HepG2 (cell line): ENCODE measurements around the gene MYLK2.

Experiments used
- IKZF1 ChIP-seq: fragments of 450-650 bp; IDR thresholded peaks from 2 replicates; pipeline ENCODE4 v1.7.1; 2016
- KDM5A ChIP-seq: fragments of 200-600 bp; sonication (generic); IDR thresholded peaks from 2 replicates; pipeline ENCODE4 v1.7.0; 2018; ENCODE audit warnings: antibody characterized with exemption, mild to moderate bottlenecking, low read length, borderline replicate concordance
- POLR2AphosphoS5 ChIP-seq: IDR thresholded peaks from 2 replicates; pipeline ENCODE4 v1.6.1; 2012; ENCODE audit warnings: low read depth, low read length
- PTBP1 ChIP-seq: fragments of 200-400 bp; formaldehyde crosslinking; IDR thresholded peaks from 2 replicates; pipeline ENCODE4 v1.6.1; 2018; ENCODE audit warnings: low read length, low read depth; ENCODE audit not compliant: poor library complexity, severe bottlenecking
- TAF1 ChIP-seq: sonication (generic); formaldehyde crosslinking; IDR thresholded peaks from 2 replicates; pipeline ENCODE4 v1.4.0; 2020; ENCODE audit warnings: missing genetic modification reagents
- TF ChIP-seq, protein P1 (sequence below): IDR thresholded peaks from 2 replicates; pipeline ENCODE4 v1.6.1; 2016; ENCODE audit warnings: low read depth, missing genetic modification reagents, missing compliant biosample characterization
- TF ChIP-seq, protein P2 (sequence below): sonication (generic); formaldehyde crosslinking; IDR thresholded peaks from 2 replicates; pipeline ENCODE4 v1.4.0; 2020; ENCODE audit warnings: missing genetic modification reagents
- TF ChIP-seq, protein P3 (sequence below): sonication (generic); formaldehyde crosslinking; IDR thresholded peaks from 2 replicates; pipeline ENCODE4 v1.5.0; 2020; ENCODE audit warnings: mild to moderate bottlenecking, missing genetic modification reagents, moderate library complexity

DNA sequence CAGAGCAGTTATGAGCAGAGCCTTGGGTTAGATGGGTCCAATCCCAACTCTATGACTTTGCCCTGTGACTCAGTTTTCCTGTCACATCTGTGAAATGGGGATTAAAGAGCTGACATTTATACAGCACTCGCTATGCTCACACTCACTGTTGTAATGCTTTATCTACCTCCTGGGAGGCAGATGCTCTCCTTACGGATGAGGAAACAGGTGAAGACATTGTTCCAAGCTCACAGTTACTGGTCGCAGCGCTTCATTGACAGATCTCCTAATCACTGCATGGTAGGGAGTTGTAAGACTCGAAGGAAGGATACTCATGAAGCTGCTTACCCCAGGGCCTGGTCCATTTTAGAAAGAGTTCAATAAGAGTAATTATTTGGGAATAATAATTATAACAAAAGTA is 2.9 kb upstream of the MYLK2 start:
- TF ChIP-seq, protein P1, sequence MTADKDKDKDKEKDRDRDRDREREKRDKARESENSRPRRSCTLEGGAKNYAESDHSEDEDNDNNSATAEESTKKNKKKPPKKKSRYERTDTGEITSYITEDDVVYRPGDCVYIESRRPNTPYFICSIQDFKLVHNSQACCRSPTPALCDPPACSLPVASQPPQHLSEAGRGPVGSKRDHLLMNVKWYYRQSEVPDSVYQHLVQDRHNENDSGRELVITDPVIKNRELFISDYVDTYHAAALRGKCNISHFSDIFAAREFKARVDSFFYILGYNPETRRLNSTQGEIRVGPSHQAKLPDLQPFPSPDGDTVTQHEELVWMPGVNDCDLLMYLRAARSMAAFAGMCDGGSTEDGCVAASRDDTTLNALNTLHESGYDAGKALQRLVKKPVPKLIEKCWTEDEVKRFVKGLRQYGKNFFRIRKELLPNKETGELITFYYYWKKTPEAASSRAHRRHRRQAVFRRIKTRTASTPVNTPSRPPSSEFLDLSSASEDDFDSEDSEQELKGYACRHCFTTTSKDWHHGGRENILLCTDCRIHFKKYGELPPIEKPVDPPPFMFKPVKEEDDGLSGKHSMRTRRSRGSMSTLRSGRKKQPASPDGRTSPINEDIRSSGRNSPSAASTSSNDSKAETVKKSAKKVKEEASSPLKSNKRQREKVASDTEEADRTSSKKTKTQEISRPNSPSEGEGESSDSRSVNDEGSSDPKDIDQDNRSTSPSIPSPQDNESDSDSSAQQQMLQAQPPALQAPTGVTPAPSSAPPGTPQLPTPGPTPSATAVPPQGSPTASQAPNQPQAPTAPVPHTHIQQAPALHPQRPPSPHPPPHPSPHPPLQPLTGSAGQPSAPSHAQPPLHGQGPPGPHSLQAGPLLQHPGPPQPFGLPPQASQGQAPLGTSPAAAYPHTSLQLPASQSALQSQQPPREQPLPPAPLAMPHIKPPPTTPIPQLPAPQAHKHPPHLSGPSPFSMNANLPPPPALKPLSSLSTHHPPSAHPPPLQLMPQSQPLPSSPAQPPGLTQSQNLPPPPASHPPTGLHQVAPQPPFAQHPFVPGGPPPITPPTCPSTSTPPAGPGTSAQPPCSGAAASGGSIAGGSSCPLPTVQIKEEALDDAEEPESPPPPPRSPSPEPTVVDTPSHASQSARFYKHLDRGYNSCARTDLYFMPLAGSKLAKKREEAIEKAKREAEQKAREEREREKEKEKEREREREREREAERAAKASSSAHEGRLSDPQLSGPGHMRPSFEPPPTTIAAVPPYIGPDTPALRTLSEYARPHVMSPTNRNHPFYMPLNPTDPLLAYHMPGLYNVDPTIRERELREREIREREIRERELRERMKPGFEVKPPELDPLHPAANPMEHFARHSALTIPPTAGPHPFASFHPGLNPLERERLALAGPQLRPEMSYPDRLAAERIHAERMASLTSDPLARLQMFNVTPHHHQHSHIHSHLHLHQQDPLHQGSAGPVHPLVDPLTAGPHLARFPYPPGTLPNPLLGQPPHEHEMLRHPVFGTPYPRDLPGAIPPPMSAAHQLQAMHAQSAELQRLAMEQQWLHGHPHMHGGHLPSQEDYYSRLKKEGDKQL (CRISPR knock-in tag), result no peak
- TF ChIP-seq, protein P2, sequence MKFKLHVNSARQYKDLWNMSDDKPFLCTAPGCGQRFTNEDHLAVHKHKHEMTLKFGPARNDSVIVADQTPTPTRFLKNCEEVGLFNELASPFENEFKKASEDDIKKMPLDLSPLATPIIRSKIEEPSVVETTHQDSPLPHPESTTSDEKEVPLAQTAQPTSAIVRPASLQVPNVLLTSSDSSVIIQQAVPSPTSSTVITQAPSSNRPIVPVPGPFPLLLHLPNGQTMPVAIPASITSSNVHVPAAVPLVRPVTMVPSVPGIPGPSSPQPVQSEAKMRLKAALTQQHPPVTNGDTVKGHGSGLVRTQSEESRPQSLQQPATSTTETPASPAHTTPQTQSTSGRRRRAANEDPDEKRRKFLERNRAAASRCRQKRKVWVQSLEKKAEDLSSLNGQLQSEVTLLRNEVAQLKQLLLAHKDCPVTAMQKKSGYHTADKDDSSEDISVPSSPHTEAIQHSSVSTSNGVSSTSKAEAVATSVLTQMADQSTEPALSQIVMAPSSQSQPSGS, result no peak
- TF ChIP-seq, protein P3, sequence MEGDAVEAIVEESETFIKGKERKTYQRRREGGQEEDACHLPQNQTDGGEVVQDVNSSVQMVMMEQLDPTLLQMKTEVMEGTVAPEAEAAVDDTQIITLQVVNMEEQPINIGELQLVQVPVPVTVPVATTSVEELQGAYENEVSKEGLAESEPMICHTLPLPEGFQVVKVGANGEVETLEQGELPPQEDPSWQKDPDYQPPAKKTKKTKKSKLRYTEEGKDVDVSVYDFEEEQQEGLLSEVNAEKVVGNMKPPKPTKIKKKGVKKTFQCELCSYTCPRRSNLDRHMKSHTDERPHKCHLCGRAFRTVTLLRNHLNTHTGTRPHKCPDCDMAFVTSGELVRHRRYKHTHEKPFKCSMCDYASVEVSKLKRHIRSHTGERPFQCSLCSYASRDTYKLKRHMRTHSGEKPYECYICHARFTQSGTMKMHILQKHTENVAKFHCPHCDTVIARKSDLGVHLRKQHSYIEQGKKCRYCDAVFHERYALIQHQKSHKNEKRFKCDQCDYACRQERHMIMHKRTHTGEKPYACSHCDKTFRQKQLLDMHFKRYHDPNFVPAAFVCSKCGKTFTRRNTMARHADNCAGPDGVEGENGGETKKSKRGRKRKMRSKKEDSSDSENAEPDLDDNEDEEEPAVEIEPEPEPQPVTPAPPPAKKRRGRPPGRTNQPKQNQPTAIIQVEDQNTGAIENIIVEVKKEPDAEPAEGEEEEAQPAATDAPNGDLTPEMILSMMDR (CRISPR knock-in tag), result no peak
- TF ChIP-seq TAF1 (CRISPR knock-in tag), result no peak
- TF ChIP-seq PTBP1, result no peak
- TF ChIP-seq KDM5A, result no peak
- TF ChIP-seq POLR2AphosphoS5, result no peak
- no peak for TF ChIP-seq IKZF1
